G401.6 (cell line): ENCODE results near the gene RASGRP1.

Experiments used
- FAIRE-seq: peaks from 2 replicates; lab custom pipeline; 2012; peaks lifted over from hg19 to GRCh38; lab: Jason Lieb, UNC

The RASGRP1 gene

GRCh38 chr15:38535491-38536200 lies 29.0 kb downstream of the RASGRP1 start:
- FAIRE-seq = no peak

GRCh38 chr15:38534691-38535090 lies 29.9 kb downstream of the RASGRP1 start:
- FAIRE-seq = no peak

GRCh38 chr15:38533926-38534325 lies 30.7 kb downstream of the RASGRP1 start:
- FAIRE-seq = no peak

GRCh38 chr15:38533416-38533915 lies 31.1 kb downstream of the RASGRP1 start:
- FAIRE-seq = no peak

- no peak for FAIRE-seq
Measured at GRCh38 chr15:38532728-38533127, 31.9 kb downstream of the RASGRP1 start.

- no peak for FAIRE-seq
Measured at GRCh38 chr15:38531509-38531908, 33.1 kb downstream of the RASGRP1 start.

GRCh38 chr15:38530113-38530512 lies 34.5 kb downstream of the RASGRP1 start:
- FAIRE-seq = no peak

- no peak for FAIRE-seq
Measured at GRCh38 chr15:38528294-38528693, 36.3 kb downstream of the RASGRP1 start.

- no peak for FAIRE-seq
Measured at GRCh38 chr15:38526158-38526557, 38.5 kb downstream of the RASGRP1 start.

- FAIRE-seq = no peak
Measured at GRCh38 chr15:38525489-38525888, 39.1 kb downstream of the RASGRP1 start.

GRCh38 chr15:38524156-38524555 lies 40.5 kb downstream of the RASGRP1 start:
- FAIRE-seq = no peak

GRCh38 chr15:38522922-38523321 lies 41.7 kb downstream of the RASGRP1 start:
- FAIRE-seq = no peak

GRCh38 chr15:38521316-38521715 lies 43.3 kb downstream of the RASGRP1 start:
- FAIRE-seq = no peak

- FAIRE-seq = no peak
Measured at GRCh38 chr15:38520035-38520434, 44.6 kb downstream of the RASGRP1 start.

GRCh38 chr15:38518084-38518483 lies 46.5 kb downstream of the RASGRP1 start:
- FAIRE-seq = no peak

- FAIRE-seq = no peak
Measured at GRCh38 chr15:38517312-38517975, 47.2 kb downstream of the RASGRP1 start.

GRCh38 chr15:38516626-38517025 lies 48.0 kb downstream of the RASGRP1 start:
- no peak for FAIRE-seq

- no peak for FAIRE-seq
Measured at GRCh38 chr15:38514601-38515000, 50.0 kb downstream of the RASGRP1 start.

GRCh38 chr15:38512901-38513300 lies 51.7 kb downstream of the RASGRP1 start:
- no peak for FAIRE-seq

- no peak for FAIRE-seq
Measured at GRCh38 chr15:38509152-38509551, 55.5 kb downstream of the RASGRP1 start.

GRCh38 chr15:38508647-38509046 lies 56.0 kb downstream of the RASGRP1 start:
- no peak for FAIRE-seq

GRCh38 chr15:38507570-38507969 lies 57.0 kb downstream of the RASGRP1 start:
- FAIRE-seq = no peak

- no peak for FAIRE-seq
Measured at GRCh38 chr15:38506997-38507396, 57.6 kb downstream of the RASGRP1 start.
